Amniotic epithelial cell (primary cell): Measurements from ENCODE around the gene POR.
A peak's percentile ranks its signal among the peaks of the same experiment; 100 is the strongest.

Experiments
- DNase-seq: peaks from one replicate; pipeline ENCODE4 v3.0.0-alpha.2; 2010; ENCODE audit warnings: low read depth

POR gene

GRCh38 chr7:75916685-75917634 is 2.0 kb downstream of the POR start:
- no peak for DNase-seq

GRCh38 chr7:75920431-75921161 is 5.6 kb downstream of the POR start:
- DNase-seq, result peak; percentile 92

GRCh38 chr7:75921479-75921878 is 6.5 kb downstream of the POR start:
- no peak for DNase-seq

GRCh38 chr7:75922966-75923603 is 8.1 kb downstream of the POR start:
- no peak for DNase-seq

GRCh38 chr7:75924256-75924655 is 9.3 kb downstream of the POR start:
- no peak for DNase-seq

- no peak for DNase-seq
These were observed 9.9 kb downstream of the POR start for GRCh38 chr7:75924889-75925288.

- DNase-seq, result no peak
These were observed 10.9 kb downstream of the POR start for GRCh38 chr7:75925717-75926435.

GRCh38 chr7:75928568-75928914 is 13.6 kb downstream of the POR start:
- DNase-seq, result no peak

- no peak for DNase-seq
These were observed 16.7 kb downstream of the POR start for GRCh38 chr7:75931680-75932079.

GRCh38 chr7:75937958-75938786 is 23.2 kb downstream of the POR start:
- DNase-seq, result peak; percentile 65

GRCh38 chr7:75938921-75939320 is 24.0 kb downstream of the POR start:
- no peak for DNase-seq

- peak; percentile 62 for DNase-seq
These were observed 28.9 kb downstream of the POR start for GRCh38 chr7:75943864-75944263.

- no peak for DNase-seq
These were observed 29.6 kb downstream of the POR start for GRCh38 chr7:75944507-75944906.

- peak; percentile 98 for DNase-seq
These were observed 30.6 kb downstream of the POR start for GRCh38 chr7:75945297-75946168.

- no peak for DNase-seq
These were observed 31.4 kb downstream of the POR start for GRCh38 chr7:75946207-75946855.

- DNase-seq, result no peak
These were observed 33.2 kb downstream of the POR start for GRCh38 chr7:75948179-75948578.

GRCh38 chr7:75950111-75950681 is 35.2 kb downstream of the POR start:
- DNase-seq, result peak; percentile 42

GRCh38 chr7:75951506-75951905 is 36.6 kb downstream of the POR start:
- peak; percentile 94 for DNase-seq

GRCh38 chr7:75953431-75953830 is 38.5 kb downstream of the POR start:
- no peak for DNase-seq
